ENCODE data around the gene PHLDB1. TPM values are rescaled to one million over a fixed set of nuclear protein-coding genes. Genes with fewer than 3 reads are reported as not detected.

Gene PHLDB1
- total and polyA plus RNA-seq, 2 experiments from 2014 or later = 60.2 to 126 TPM

DNA sequence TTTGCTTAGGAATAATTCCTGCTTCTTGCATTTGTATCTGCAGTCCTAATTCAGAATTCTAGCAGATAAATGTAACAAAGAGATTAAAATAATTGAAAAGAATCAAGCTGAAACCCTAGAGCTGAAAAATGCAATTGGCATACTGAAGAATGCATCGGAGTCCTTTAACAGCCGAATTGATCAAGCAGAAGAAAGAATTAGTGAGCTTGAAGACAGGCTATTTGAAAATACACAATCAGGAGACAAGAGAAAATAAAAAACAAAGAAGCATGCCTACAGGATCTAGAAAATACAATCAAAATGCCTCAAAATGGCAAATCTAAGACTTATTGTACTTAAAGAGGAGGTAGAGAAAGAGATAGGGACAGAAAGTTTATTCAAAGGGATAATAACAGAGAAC is 63.8 kb downstream of the PHLDB1 start:
- Histone ChIP-seq H3K4me1 (ENCODE audit: low read depth) (no peaks in the 10 kb centered on the region), H3K27ac (no peak overlapping the region), H3K36me3 (no peaks in the 10 kb centered on the region), H3K27me3 (no peaks in the 10 kb centered on the region), H3K4me3 (no peak overlapping the region), H3K9me3 (ENCODE audit: low read depth) (no peaks in the 10 kb centered on the region)
- TF ChIP-seq, protein P1, sequence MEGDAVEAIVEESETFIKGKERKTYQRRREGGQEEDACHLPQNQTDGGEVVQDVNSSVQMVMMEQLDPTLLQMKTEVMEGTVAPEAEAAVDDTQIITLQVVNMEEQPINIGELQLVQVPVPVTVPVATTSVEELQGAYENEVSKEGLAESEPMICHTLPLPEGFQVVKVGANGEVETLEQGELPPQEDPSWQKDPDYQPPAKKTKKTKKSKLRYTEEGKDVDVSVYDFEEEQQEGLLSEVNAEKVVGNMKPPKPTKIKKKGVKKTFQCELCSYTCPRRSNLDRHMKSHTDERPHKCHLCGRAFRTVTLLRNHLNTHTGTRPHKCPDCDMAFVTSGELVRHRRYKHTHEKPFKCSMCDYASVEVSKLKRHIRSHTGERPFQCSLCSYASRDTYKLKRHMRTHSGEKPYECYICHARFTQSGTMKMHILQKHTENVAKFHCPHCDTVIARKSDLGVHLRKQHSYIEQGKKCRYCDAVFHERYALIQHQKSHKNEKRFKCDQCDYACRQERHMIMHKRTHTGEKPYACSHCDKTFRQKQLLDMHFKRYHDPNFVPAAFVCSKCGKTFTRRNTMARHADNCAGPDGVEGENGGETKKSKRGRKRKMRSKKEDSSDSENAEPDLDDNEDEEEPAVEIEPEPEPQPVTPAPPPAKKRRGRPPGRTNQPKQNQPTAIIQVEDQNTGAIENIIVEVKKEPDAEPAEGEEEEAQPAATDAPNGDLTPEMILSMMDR (IDR thresholded peaks at IDR 0.05; ENCODE audit: low read depth, low read length) = no peak
- DNase-seq (ENCODE audit: low read depth in 1 of 2, low spot score in 1 of 2) = no peak

DNA sequence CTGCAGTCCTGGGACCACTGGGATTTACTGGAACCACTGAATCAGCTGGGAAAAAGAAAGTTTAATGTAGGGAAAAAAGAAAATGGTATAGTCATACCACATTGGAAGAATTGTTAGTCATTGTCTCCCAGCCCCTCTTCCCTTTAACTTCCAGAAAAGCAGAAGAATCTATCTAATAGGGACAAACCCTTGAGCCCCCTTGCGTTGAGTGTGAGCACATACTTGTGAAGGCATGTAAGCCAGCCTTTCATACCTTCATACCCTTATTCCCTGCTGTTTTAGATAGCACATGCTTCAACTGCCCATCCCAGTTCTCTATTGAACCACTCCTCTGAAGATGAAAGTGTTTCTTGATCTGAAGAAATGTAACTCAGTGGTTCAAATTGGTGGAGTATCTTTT is 65.4 kb downstream of the PHLDB1 start:
- no peak for DNase-seq (ENCODE audit: low read depth in 1 of 2, low spot score in 1 of 2)
- Histone ChIP-seq H3K4me1 (ENCODE audit: low read depth) (no peaks in the 10 kb centered on the region), H3K9me3 (ENCODE audit: low read depth) (no peaks in the 10 kb centered on the region), H3K4me3 (no peak overlapping the region), H3K27me3 (no peaks in the 10 kb centered on the region), H3K27ac (no peak overlapping the region), H3K36me3 (no peaks in the 10 kb centered on the region)
- TF ChIP-seq, protein P1 (IDR thresholded peaks at IDR 0.05; ENCODE audit: low read depth, low read length) = peak; percentile 31

DNA sequence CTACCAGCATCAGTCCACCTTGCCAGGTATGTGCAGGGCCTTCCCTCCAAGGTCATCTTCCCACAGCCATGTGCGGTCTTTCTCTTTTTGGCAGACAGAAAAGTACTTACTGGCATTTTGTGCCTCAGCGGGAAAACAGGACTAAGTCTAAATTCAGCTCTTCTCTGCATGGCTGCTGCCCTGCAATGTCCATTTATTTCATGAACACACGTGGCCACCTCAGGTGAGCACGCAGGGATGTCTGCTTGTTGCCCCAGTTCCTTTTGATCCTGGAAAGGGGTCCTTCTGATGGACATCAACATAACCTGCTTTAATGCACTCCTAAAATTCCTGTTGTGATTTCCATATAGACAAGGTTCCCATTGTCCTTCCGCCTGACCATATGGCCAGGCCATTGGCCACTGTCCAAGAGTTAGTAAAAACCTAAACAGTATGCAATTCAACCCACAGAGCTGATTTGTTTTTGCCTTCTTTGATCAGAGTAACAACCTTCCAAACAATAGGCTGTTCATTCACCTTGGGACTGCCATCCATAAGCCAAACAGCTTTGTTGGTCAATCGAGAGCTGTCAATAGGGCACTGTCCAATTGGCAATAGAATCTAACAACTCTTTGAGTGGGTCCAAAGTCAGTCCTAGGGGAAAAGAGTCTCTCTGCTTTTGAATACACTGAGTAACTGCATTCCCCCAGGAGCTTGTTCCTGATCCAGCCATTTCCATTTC is 66.1 kb downstream of the PHLDB1 start:
- Histone ChIP-seq H3K4me3 (no peak overlapping the region), H3K4me1 (ENCODE audit: low read depth) (no peaks in the 10 kb centered on the region), H3K27me3 (no peaks in the 10 kb centered on the region), H3K27ac (no peak overlapping the region), H3K36me3 (no peaks in the 10 kb centered on the region), H3K9me3 (ENCODE audit: low read depth) (no peaks in the 10 kb centered on the region)
- no peak for DNase-seq (ENCODE audit: low read depth in 1 of 2, low spot score in 1 of 2)
- TF ChIP-seq, protein P1 (IDR thresholded peaks at IDR 0.05; ENCODE audit: low read depth, low read length) = no peak

DNA sequence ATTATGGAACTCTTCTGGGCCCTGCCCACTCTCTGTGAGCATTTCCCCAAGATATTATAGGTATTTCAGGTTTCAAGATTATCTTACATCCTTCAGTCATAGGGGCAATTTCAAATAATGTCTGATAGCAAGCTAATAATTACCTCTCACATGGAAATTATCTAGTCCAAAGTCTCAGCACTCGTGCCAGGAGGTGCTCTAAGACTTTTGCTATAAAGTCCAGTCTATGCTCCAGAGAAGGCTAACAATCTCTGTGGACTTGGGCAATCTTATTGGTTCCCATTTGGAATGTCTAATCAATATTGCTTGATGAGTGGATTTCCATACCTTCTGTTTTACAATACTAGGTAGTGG is 66.6 kb downstream of the PHLDB1 start:
- no peak overlapping the region for H3K27ac ChIP-seq
- TF ChIP-seq, protein P1 (IDR thresholded peaks at IDR 0.05; ENCODE audit: low read depth, low read length) = no peak
- H3K36me3 ChIP-seq = no peaks in the 10 kb centered on the region

DNA sequence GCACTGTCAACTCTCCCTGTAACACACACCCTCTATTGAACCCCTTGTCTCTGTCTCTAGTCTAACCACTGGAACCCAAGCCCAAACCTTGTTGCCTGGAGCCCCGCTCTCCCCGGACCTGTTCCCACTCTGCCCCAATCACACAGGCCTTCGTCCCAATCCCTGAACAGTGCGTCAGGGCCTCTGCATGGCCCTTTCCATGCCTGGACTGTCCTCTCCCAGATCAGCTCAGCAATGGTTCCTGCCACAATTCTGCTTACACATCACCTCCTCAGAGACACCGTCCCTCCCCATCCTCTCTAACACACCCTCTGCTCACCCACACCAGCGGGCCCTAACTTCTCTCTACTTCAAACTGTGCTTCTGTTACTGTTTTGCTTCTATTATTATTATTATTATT is 70.6 kb downstream of the PHLDB1 start:
- Histone ChIP-seq H3K4me1 (ENCODE audit: low read depth) (no peaks in the 10 kb centered on the region), H3K27me3 (no peaks in the 10 kb centered on the region), H3K9me3 (ENCODE audit: low read depth) (no peaks in the 10 kb centered on the region), H3K36me3 (no peaks in the 10 kb centered on the region), H3K4me3 (no peak overlapping the region), H3K27ac (no peak overlapping the region)
- TF ChIP-seq, protein P1 (IDR thresholded peaks at IDR 0.05; ENCODE audit: low read depth, low read length) = no peak
- DNase-seq (ENCODE audit: low read depth in 1 of 2, low spot score in 1 of 2) = no peak

More for the DNA sequence above, 66.6 kb downstream of the PHLDB1 start:
- no peak for DNase-seq (ENCODE audit: low read depth in 1 of 2, low spot score in 1 of 2)
- Histone ChIP-seq H3K27me3 (no peaks in the 10 kb centered on the region), H3K9me3 (ENCODE audit: low read depth) (no peaks in the 10 kb centered on the region), H3K4me3 (no peak overlapping the region), H3K4me1 (ENCODE audit: low read depth) (no peaks in the 10 kb centered on the region)

Measured in cardiac muscle cell (in vitro differentiated cells and primary cell).